Neural cell (in vitro differentiated cells): ENCODE results near the gene TOR3A.

Source experiments
- CTCF ChIP-seq: fragments of 450-650 bp; IDR thresholded peaks from 2 replicates; pipeline ENCODE4 v1.5.1; 2014; ENCODE audit warnings: antibody characterized with exemption, mild to moderate bottlenecking, moderate library complexity; ENCODE audit not compliant: poor library complexity, severe bottlenecking
- EP300 ChIP-seq: fragments of 450-650 bp; conservative IDR thresholded peaks from 2 replicates; pipeline ENCODE4 v1.6.1; 2014; ENCODE audit warnings: antibody characterized with exemption, mild to moderate bottlenecking, moderate library complexity; ENCODE audit not compliant: poor library complexity, severe bottlenecking
- EZH2 ChIP-seq: fragments of 200-600, 300-800 bp; shearing (Covaris generic), sonication (generic); IDR thresholded peaks from 2 replicates; pipeline ENCODE4 v1.6.1; 2014; ENCODE audit warnings: antibody characterized with exemption, low read length, borderline replicate concordance, mild to moderate bottlenecking; ENCODE audit not compliant: insufficient read depth, poor library complexity, severe bottlenecking
- MXI1 ChIP-seq: fragments of 450-650 bp; conservative IDR thresholded peaks from 2 replicates; pipeline ENCODE4 v1.6.1; 2014; ENCODE audit warnings: antibody characterized with exemption, mild to moderate bottlenecking; ENCODE audit not compliant: poor library complexity, severe bottlenecking
- POLR2AphosphoS5 ChIP-seq: IDR thresholded peaks from 2 replicates; pipeline ENCODE4 v1.6.1; 2012
- RAD21 ChIP-seq: fragments of 450-650 bp; conservative IDR thresholded peaks from 2 replicates; pipeline ENCODE4 v1.6.1; 2014; ENCODE audit warnings: antibody characterized with exemption, mild to moderate bottlenecking, moderate library complexity
- REST ChIP-seq: IDR thresholded peaks from 2 replicates; pipeline ENCODE4 v1.6.1; 2012; ENCODE audit warnings: borderline replicate concordance
- SMC3 ChIP-seq: fragments of 450-650 bp; conservative IDR thresholded peaks from 2 replicates; pipeline ENCODE4 v1.6.1; 2014; ENCODE audit warnings: antibody characterized with exemption, mild to moderate bottlenecking, moderate library complexity; ENCODE audit not compliant: poor library complexity
- TAF1 ChIP-seq: IDR thresholded peaks from 2 replicates; pipeline ENCODE4 v1.6.1; 2012; ENCODE audit warnings: low read depth

- TF ChIP-seq EP300 (no peak), CTCF (no peak), POLR2AphosphoS5 (no peak), MXI1 (no peak), RAD21 (no peak), EZH2 (no peak), SMC3 (no peak), REST (no peak), TAF1 (no peak)
Measured at GRCh38 chr1:179095377-179095776, 13.5 kb downstream of the TOR3A start.
